Left lung (tissue), 10 donors: Measurements from ENCODE around the gene FRYL. TPM values are rescaled to one million over a fixed set of nuclear protein-coding genes. Genes with fewer than 3 reads are reported as not detected.

Source experiments
- ATAC-seq: fragments of 200-7000 bp; cut with Tn5 transposase; one replicate; pipeline ENCODE4 v1.9.1; 2020; ENCODE audit warnings: moderate library complexity
- DNase-seq, 4 donors: peaks; one replicate each; pipeline ENCODE4 v3.0.0-alpha.2; 2013 to 2020
- H3K27ac ChIP-seq, 2 donors: fragments of 200-600 bp; sonication (generic) in 1 of 2; one replicate each; pipeline versions ENCODE4 v1.5.0 to v1.8.0; 2020 to 2021
- H3K27me3 ChIP-seq, 2 donors: fragments of 200-600 bp; sonication (generic) in 1 of 2; one replicate each; pipeline versions ENCODE4 v1.5.0 to v1.8.0; 2020 to 2021
- H3K36me3 ChIP-seq, 2 donors: fragments of 200-600 bp; sonication (generic) in 1 of 2; one replicate each; pipeline versions ENCODE4 v1.5.0 to v1.8.0; 2020 to 2021
- H3K4me1 ChIP-seq, 2 donors: fragments of 200-600 bp; one replicate each; pipeline ENCODE4 v1.8.0; 2021
- H3K4me3 ChIP-seq, 2 donors: fragments of 200-600 bp; sonication (generic) in 1 of 2; one replicate each; pipeline versions ENCODE4 v1.5.0 to v1.8.0; 2020 to 2021; ENCODE audit warnings: mild to moderate bottlenecking in 1 of 2
- H3K9me3 ChIP-seq, 2 donors: fragments of 200-600 bp; sonication (generic) in 1 of 2; one replicate each; pipeline versions ENCODE4 v1.5.0 to v1.8.0; 2020 to 2021
- intact Hi-C, 2 donors: fragments of 100-400 bp; cut with DNase I; formaldehyde crosslinking; loops; one replicate each; pipeline versions ENCODE4 v1.11.2 to v1.14.2; 2022
- polyA plus RNA-seq, 6 donors: library from polyadenylated mRNA; unstranded; fragments of 120-200 nt; gene quantifications; one replicate each; pipeline ENCODE4 v1.2.1, GENCODE V29; 2013; ENCODE audit not compliant: insufficient read length in 6 of 6
- total RNA-seq, 2 donors: library from RNA; stranded (reverse); fragmentation: NEBNext Ultra II Directional; extraction: Animal tissue kit (Norgen Biotek cat#: 25700); gene quantifications; one replicate each; pipeline ENCODE4 v1.2.1, GENCODE V29; 2021
- TF ChIP-seq, protein P1 (sequence below), 2 donors: fragments of 200-600 bp; sonication (generic) in 1 of 2; IDR thresholded peaks; one replicate each; pipeline versions ENCODE4 v1.5.0 to v1.8.0; 2021; ENCODE audit warnings: antibody characterized with exemption in 2 of 2
- donor health status: DM: no; HTN: yes; CAD: no.
- donor health status: DM: no; HTN: no; CAD: no.

FRYL gene
- total and polyA plus RNA-seq, 8 donors: 41.9 to 72.7 (median 50.3) TPM

DNA sequence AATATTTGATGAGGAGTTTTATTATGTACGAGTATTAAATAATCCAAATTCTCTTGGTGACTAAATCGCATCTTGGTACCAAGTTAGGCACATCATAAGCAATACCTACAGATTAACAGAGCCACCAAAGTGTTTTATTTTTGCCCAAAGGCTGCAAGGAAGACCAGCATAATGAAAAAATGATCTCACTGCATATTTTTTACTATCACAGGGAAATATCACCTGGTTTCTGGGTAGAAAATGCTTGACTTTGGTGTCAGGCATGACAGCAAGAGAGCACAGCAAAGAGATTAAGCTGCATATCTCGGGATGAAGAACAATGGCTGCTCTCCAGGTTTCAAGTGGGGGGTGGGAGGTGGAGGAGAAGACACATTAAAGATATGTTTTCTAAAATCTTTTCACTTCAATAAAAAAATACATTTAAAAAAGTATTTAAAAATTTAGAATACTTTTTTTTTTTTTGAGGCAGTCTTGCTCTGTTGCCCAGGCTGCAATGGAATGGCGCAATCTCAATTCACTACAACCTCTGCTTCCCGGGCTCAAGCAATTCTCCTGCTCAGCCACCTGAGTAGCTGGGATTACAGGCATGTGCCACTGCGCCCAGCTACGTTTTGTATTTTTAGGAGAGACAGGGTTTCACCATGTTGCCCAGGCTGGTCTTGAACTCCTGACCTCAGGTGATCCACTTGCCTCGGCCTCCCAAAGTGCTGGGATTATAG, 86.1 kb downstream of the FRYL start:
- TF ChIP-seq, protein P1, sequence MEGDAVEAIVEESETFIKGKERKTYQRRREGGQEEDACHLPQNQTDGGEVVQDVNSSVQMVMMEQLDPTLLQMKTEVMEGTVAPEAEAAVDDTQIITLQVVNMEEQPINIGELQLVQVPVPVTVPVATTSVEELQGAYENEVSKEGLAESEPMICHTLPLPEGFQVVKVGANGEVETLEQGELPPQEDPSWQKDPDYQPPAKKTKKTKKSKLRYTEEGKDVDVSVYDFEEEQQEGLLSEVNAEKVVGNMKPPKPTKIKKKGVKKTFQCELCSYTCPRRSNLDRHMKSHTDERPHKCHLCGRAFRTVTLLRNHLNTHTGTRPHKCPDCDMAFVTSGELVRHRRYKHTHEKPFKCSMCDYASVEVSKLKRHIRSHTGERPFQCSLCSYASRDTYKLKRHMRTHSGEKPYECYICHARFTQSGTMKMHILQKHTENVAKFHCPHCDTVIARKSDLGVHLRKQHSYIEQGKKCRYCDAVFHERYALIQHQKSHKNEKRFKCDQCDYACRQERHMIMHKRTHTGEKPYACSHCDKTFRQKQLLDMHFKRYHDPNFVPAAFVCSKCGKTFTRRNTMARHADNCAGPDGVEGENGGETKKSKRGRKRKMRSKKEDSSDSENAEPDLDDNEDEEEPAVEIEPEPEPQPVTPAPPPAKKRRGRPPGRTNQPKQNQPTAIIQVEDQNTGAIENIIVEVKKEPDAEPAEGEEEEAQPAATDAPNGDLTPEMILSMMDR (IDR thresholded peaks at IDR 0.05): no peak
- peaks cover 7 to 14% of the 10 kb centered on the region in 2 donors for H3K4me1 ChIP-seq
- intact Hi-C loops: no loop called here
- H3K27me3 ChIP-seq: no peaks in the 10 kb centered on the region
- ATAC-seq (no peak), DNase-seq (no peak)
- no peak overlapping the region for H3K4me3 ChIP-seq
- no peaks in the 10 kb centered on the region for H3K9me3 ChIP-seq
- H3K36me3 ChIP-seq: no peaks in the 10 kb centered on the region
- no peak overlapping the region for H3K27ac ChIP-seq

GRCh38 chr4:48692897-48693296, 87.2 kb downstream of the FRYL start:
- Histone ChIP-seq H3K9me3 (no peaks in the 10 kb centered on the region), H3K4me3 (no peak overlapping the region), H3K27ac (no peak overlapping the region), H3K4me1 (peaks cover 0 to 3% of the 10 kb centered on the region in 2 donors), H3K36me3 (no peaks in the 10 kb centered on the region), H3K27me3 (no peaks in the 10 kb centered on the region)
- TF ChIP-seq, protein P1 (IDR thresholded peaks at IDR 0.05): no peak
- ATAC-seq (no peak), DNase-seq (no peak)
- intact Hi-C loops: no loop called here

GRCh38 chr4:48692044-48692443, 88.0 kb downstream of the FRYL start:
- intact Hi-C loops: no loop called here
- Histone ChIP-seq H3K27ac (no peak overlapping the region), H3K9me3 (no peaks in the 10 kb centered on the region), H3K4me1 (no peaks in the 10 kb centered on the region), H3K27me3 (no peaks in the 10 kb centered on the region), H3K4me3 (no peak overlapping the region), H3K36me3 (no peaks in the 10 kb centered on the region)
- ATAC-seq: no peak
- TF ChIP-seq, protein P1 (IDR thresholded peaks at IDR 0.05): no peak
- no peak for DNase-seq

DNA sequence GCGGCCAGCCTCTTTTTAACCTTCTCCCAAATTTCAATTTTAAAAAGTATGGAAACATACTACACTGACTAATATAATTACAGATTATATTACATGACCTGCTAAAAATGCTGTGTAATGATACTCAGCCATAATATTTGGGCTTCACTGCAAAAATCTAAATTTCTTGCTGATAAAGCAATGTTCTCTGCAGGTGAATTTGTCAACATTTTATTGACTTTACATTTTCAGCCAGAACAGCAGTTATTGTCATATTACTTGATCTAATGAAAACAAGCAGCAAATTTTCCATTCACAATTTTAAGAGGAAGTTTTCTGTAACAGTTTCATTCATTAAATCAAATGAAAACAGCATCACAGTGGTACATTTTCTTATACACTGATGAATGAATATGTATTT, 91.1 kb downstream of the FRYL start:
- TF ChIP-seq, protein P1 (IDR thresholded peaks at IDR 0.05): no peak
- peaks cover 0 to 12% of the 10 kb centered on the region in 2 donors for H3K4me1 ChIP-seq
- ATAC-seq (no peak), DNase-seq (no peak)
- H3K4me3 ChIP-seq: no peak overlapping the region
- H3K27me3 ChIP-seq: no peaks in the 10 kb centered on the region
- no peaks in the 10 kb centered on the region for H3K36me3 ChIP-seq
- intact Hi-C loops: no loop called here
- no peak overlapping the region for H3K27ac ChIP-seq
- no peaks in the 10 kb centered on the region for H3K9me3 ChIP-seq

- Histone ChIP-seq H3K36me3 (no peaks in the 10 kb centered on the region), H3K4me3 (no peak overlapping the region), H3K9me3 (no peaks in the 10 kb centered on the region), H3K27ac (no peak overlapping the region), H3K27me3 (no peaks in the 10 kb centered on the region), H3K4me1 (peaks cover 0 to 12% of the 10 kb centered on the region in 2 donors)
- ATAC-seq (no peak), DNase-seq (no peak)
- TF ChIP-seq, protein P1 (IDR thresholded peaks at IDR 0.05): no peak
- intact Hi-C loops: no loop called here
Observed at GRCh38 chr4:48687313-48688051, 92.6 kb downstream of the FRYL start.
